ENCODE measurements around the gene PLA2G4F.

PLA2G4F gene

GRCh38 chr15:42149493-42150218, 6.8 kb downstream of the PLA2G4F start:
- TF ChIP-seq CTCF (IDR thresholded peaks at IDR 0.05; ENCODE audit: low read depth, low read length, missing control alignments): no peak
- no peak for DNase-seq (ENCODE audit: extremely low read depth, low read depth)

GRCh38 chr15:42148808-42149492, 7.5 kb downstream of the PLA2G4F start:
- no peak for DNase-seq (ENCODE audit: extremely low read depth, low read depth)
- no peak overlapping the region for H3K4me3 ChIP-seq (replicated peaks; ENCODE audit: low read depth, low read length)
- no peak for TF ChIP-seq CTCF (IDR thresholded peaks at IDR 0.05; ENCODE audit: low read depth, low read length, missing control alignments)

More at GRCh38 chr15:42149493-42150218, 6.8 kb downstream of the PLA2G4F start:
- no peak overlapping the region for H3K4me3 ChIP-seq (replicated peaks; ENCODE audit: low read depth, low read length)

- TF ChIP-seq CTCF (IDR thresholded peaks at IDR 0.05; ENCODE audit: low read depth, low read length, missing control alignments): no peak
- DNase-seq (ENCODE audit: extremely low read depth, low read depth): no peak
- no peak overlapping the region for H3K4me3 ChIP-seq (replicated peaks; ENCODE audit: low read depth, low read length)
Observed at GRCh38 chr15:42147431-42147735, 9.1 kb downstream of the PLA2G4F start.

GRCh38 chr15:42146551-42147430, 9.6 kb downstream of the PLA2G4F start:
- TF ChIP-seq CTCF (IDR thresholded peaks at IDR 0.05; ENCODE audit: low read depth, low read length, missing control alignments): no peak
- no peak overlapping the region for H3K4me3 ChIP-seq (replicated peaks; ENCODE audit: low read depth, low read length)
- DNase-seq (ENCODE audit: extremely low read depth, low read depth): no peak

GRCh38 chr15:42145546-42146455, 10.6 kb downstream of the PLA2G4F start:
- DNase-seq (ENCODE audit: extremely low read depth, low read depth): no peak
- no peak for TF ChIP-seq CTCF (IDR thresholded peaks at IDR 0.05; ENCODE audit: low read depth, low read length, missing control alignments)
- H3K4me3 ChIP-seq (replicated peaks; ENCODE audit: low read depth, low read length): no peak overlapping the region

GRCh38 chr15:42144841-42145375, 11.5 kb downstream of the PLA2G4F start:
- TF ChIP-seq CTCF (IDR thresholded peaks at IDR 0.05; ENCODE audit: low read depth, low read length, missing control alignments): no peak
- no peak for DNase-seq (ENCODE audit: extremely low read depth, low read depth)
- no peak overlapping the region for H3K4me3 ChIP-seq (replicated peaks; ENCODE audit: low read depth, low read length)
